ENCODE results near the gene MAPK12.

The MAPK12 gene

GRCh38 chr22:50269573-50269969 lies 8.1 kb upstream of the MAPK12 start:
- in situ Hi-C loops (cut with MboI; ENCODE audit: low sequenced_read_pairs) = no loop called here

- in situ Hi-C loops (cut with MboI; ENCODE audit: low sequenced_read_pairs) = no loop called here
Measured at GRCh38 chr22:50268655-50269113, 7.2 kb upstream of the MAPK12 start.

GRCh38 chr22:50267591-50268390 lies 6.3 kb upstream of the MAPK12 start:
- in situ Hi-C loops (cut with MboI; ENCODE audit: low sequenced_read_pairs) = no loop called here

- in situ Hi-C loops (cut with MboI; ENCODE audit: low sequenced_read_pairs) = no loop called here
Measured at GRCh38 chr22:50266994-50267393, 5.5 kb upstream of the MAPK12 start.

GRCh38 chr22:50264946-50265669 lies 3.6 kb upstream of the MAPK12 start:
- in situ Hi-C loops (cut with MboI; ENCODE audit: low sequenced_read_pairs) = no loop called here

- in situ Hi-C loops (cut with MboI; ENCODE audit: low sequenced_read_pairs) = no loop called here
Measured at GRCh38 chr22:50264104-50264745, 2.7 kb upstream of the MAPK12 start.

GRCh38 chr22:50262973-50263617 lies 1.6 kb upstream of the MAPK12 start:
- in situ Hi-C loops (cut with MboI; ENCODE audit: low sequenced_read_pairs) = no loop called here

- in situ Hi-C loops (cut with MboI; ENCODE audit: low sequenced_read_pairs) = no loop called here
Measured at GRCh38 chr22:50262460-50262911, 1.0 kb upstream of the MAPK12 start.

GRCh38 chr22:50260801-50261614 lies 475 bp downstream of the MAPK12 start:
- in situ Hi-C loops (cut with MboI; ENCODE audit: low sequenced_read_pairs) = no loop called here

GRCh38 chr22:50260434-50260800 lies 1.1 kb downstream of the MAPK12 start:
- in situ Hi-C loops (cut with MboI; ENCODE audit: low sequenced_read_pairs) = no loop called here

GRCh38 chr22:50259302-50259701 lies 2.2 kb downstream of the MAPK12 start:
- in situ Hi-C loops (cut with MboI; ENCODE audit: low sequenced_read_pairs) = loop anchor here (10.0 kb wide), 1 partner anchor 235 kb away; no protein-coding TSS in a partner anchor

GRCh38 chr22:50258361-50259292 lies 2.9 kb downstream of the MAPK12 start:
- in situ Hi-C loops (cut with MboI; ENCODE audit: low sequenced_read_pairs) = loop anchor here (10.0 kb wide), 1 partner anchor 236 kb away; no protein-coding TSS in a partner anchor

- in situ Hi-C loops (cut with MboI; ENCODE audit: low sequenced_read_pairs) = loop anchor here (10.0 kb wide), 1 partner anchor 237 kb away; no protein-coding TSS in a partner anchor
Measured at GRCh38 chr22:50257451-50258360, 3.8 kb downstream of the MAPK12 start.

GRCh38 chr22:50257041-50257440 lies 4.4 kb downstream of the MAPK12 start:
- in situ Hi-C loops (cut with MboI; ENCODE audit: low sequenced_read_pairs) = loop anchor here (10.0 kb wide), 1 partner anchor 238 kb away; no protein-coding TSS in a partner anchor

- in situ Hi-C loops (cut with MboI; ENCODE audit: low sequenced_read_pairs) = loop anchor here (10.0 kb wide), 1 partner anchor 238 kb away; no protein-coding TSS in a partner anchor
Measured at GRCh38 chr22:50256258-50256862, 5.1 kb downstream of the MAPK12 start.

GRCh38 chr22:50255607-50256006 lies 5.9 kb downstream of the MAPK12 start:
- in situ Hi-C loops (cut with MboI; ENCODE audit: low sequenced_read_pairs) = loop anchor here (10.0 kb wide), 1 partner anchor 239 kb away; no protein-coding TSS in a partner anchor

GRCh38 chr22:50255099-50255498 lies 6.4 kb downstream of the MAPK12 start:
- in situ Hi-C loops (cut with MboI; ENCODE audit: low sequenced_read_pairs) = loop anchor here (10.0 kb wide), 1 partner anchor 240 kb away; no protein-coding TSS in a partner anchor

All from HL-60/S4 treated with retinoic acid at 250 ng/mL for 4 days and 3 days (cell line).